G401 (cell line): ENCODE data around the gene PSD4. TPM values are rescaled to one million over a fixed set of nuclear protein-coding genes. Genes with fewer than 3 reads are reported as not detected.

Source experiments
- DNase-seq: peaks from one replicate; pipeline ENCODE4 v3.0.0-alpha.2; 2015; ENCODE audit warnings: low spot score
- in situ Hi-C: cut with HindIII; loops from 2 replicates; pipeline ENCODE4 v1.10.0; 2016; ENCODE audit warnings: low sequenced_read_pairs, mixed read lengths
- total RNA-seq: library from RNA; depleted of rRNA; stranded (reverse); fragments of >200 nt; shearing (Covaris generic); gene quantifications from 2 replicates; pipeline ENCODE4 v1.2.3, GENCODE V29; 2014; rRNA removed

PSD4 gene
- total RNA-seq = 0.25 TPM in 1 of 2 replicates, not detected in the other

GRCh38 chr2:113173542-113174375, at the start of gene PSD4:
Gene PSD4 (plus strand): TSS chr2:113173971. CDS start chr2:113182457, 8,486 bp downstream.
- DNase-seq = no peak
- in situ Hi-C loops = no loop called here

GRCh38 chr2:113124181-113124961, 49.4 kb upstream of the PSD4 start:
- DNase-seq = no peak
- in situ Hi-C loops = no loop called here

- no peak for DNase-seq
- in situ Hi-C loops = no loop called here
Measured at GRCh38 chr2:113124984-113125855, 48.6 kb upstream of the PSD4 start.

GRCh38 chr2:113126845-113127645, 46.7 kb upstream of the PSD4 start, which contains the start of gene IL1RN:
Gene IL1RN (plus strand): TSS chr2:113127598. CDS start chr2:113127625, 27 bp downstream.
- in situ Hi-C loops = no loop called here
- DNase-seq = no peak

GRCh38 chr2:113127646-113128570, 45.9 kb upstream of the PSD4 start:
- in situ Hi-C loops = no loop called here

GRCh38 chr2:113129519-113130078, 44.2 kb upstream of the PSD4 start:
- no peak for DNase-seq
- in situ Hi-C loops = no loop called here

More at GRCh38 chr2:113127646-113128570, 45.9 kb upstream of the PSD4 start:
- no peak for DNase-seq

- DNase-seq = no peak
- in situ Hi-C loops = no loop called here
Measured at GRCh38 chr2:113131352-113132185, 42.2 kb upstream of the PSD4 start.

GRCh38 chr2:113132414-113133021, 41.3 kb upstream of the PSD4 start:
- no peak for DNase-seq
- in situ Hi-C loops = no loop called here

- in situ Hi-C loops = no loop called here
- no peak for DNase-seq
Measured at GRCh38 chr2:113133704-113134598, 39.8 kb upstream of the PSD4 start.

- in situ Hi-C loops = no loop called here
- no peak for DNase-seq
Measured at GRCh38 chr2:113134717-113135116, 39.1 kb upstream of the PSD4 start.

GRCh38 chr2:113135317-113135716, 38.5 kb upstream of the PSD4 start:
- no peak for DNase-seq
- in situ Hi-C loops = no loop called here

- in situ Hi-C loops = no loop called here
- peak; percentile 18 for DNase-seq
Measured at GRCh38 chr2:113136828-113137775, 36.7 kb upstream of the PSD4 start.

- no peak for DNase-seq
- in situ Hi-C loops = no loop called here
Measured at GRCh38 chr2:113137827-113138226, 35.9 kb upstream of the PSD4 start.
